Measurements from ENCODE around the gene GH1.

GRCh38 chr17:63926164-63926563 is 7.5 kb upstream of the GH1 start:
- no peak for TF ChIP-seq POLR2A (IDR thresholded peaks at IDR 0.05)
- TF ChIP-seq CTCF (IDR thresholded peaks at IDR 0.05): no peak
- no peak for TF ChIP-seq EP300 (IDR thresholded peaks at IDR 0.05)
- no peak for TF ChIP-seq POLR2AphosphoS5 (IDR thresholded peaks at IDR 0.05)

Measured in sigmoid colon (tissue), 4 donors.